Pancreas (tissue), 10 donors: ENCODE data around the gene NBEA. TPM values are rescaled to one million over a fixed set of nuclear protein-coding genes. Genes with fewer than 3 reads are reported as not detected.

Source experiments
- ATAC-seq, 4 donors: fragments of 200-7000 bp; cut with Tn5 transposase; one replicate each; pipeline versions ENCODE4 v1.8.0 to v1.9.1; 2020; ENCODE audit warnings: mild to moderate bottlenecking in 4 of 4, moderate library complexity in 4 of 4
- DNase-seq, 6 donors: peaks; one replicate each; pipeline ENCODE4 v3.0.0-alpha.2; 2020
- FAIRE-seq: peaks from 2 replicates; lab custom pipeline; 2012; peaks lifted over from hg19 to GRCh38; lab: Jason Lieb, UNC
- H3K27ac ChIP-seq, 4 donors: fragments of 200-600 bp; sonication (generic); 1 replicate in 3 of 4; 2 replicates in 1 of 4; pipeline versions ENCODE4 v1.5.0 to v1.8.0; 2020
- H3K27me3 ChIP-seq, 4 donors: fragments of 200-600 bp; one replicate each; pipeline ENCODE4 v1.8.0; 2021
- H3K36me3 ChIP-seq, 3 donors: fragments of 200-600 bp; sonication (generic) in 1 of 3; one replicate each; pipeline versions ENCODE4 v1.5.0 to v1.8.0; 2020 to 2021
- H3K4me1 ChIP-seq, 3 donors: fragments of 200-600 bp; one replicate each; pipeline ENCODE4 v1.8.0; 2021
- H3K4me3 ChIP-seq, 4 donors: fragments of 200-600 bp; sonication (generic) in 2 of 4; one replicate each; pipeline versions ENCODE4 v1.5.0 to v1.8.0; 2020 to 2021
- H3K9me3 ChIP-seq, 4 donors: fragments of 200-600 bp; one replicate each; pipeline ENCODE4 v1.8.0; 2021
- CTCF ChIP-seq, 4 donors: fragments of 200-600 bp; sonication (generic) in 3 of 4; IDR thresholded peaks; one replicate each; pipeline versions ENCODE4 v1.5.0 to v1.8.0; 2021; ENCODE audit warnings: antibody characterized with exemption in 4 of 4
- WGBS, 2 donors: extraction: QIAGEN DNeasy Blood & Tissue Kit; methylation state at CpG; one replicate each; pipeline ENCODE4 v1.1.7; 2013; 5-methylcytosine and 5-hydroxymethylcytosine counted together
- intact Hi-C, 3 donors: fragments of 100-400 bp; cut with DNase I; formaldehyde crosslinking; loops; one replicate each; pipeline versions ENCODE4 v1.11.1 to v1.14.2; 2022
- polyA plus RNA-seq, 2 donors: library from polyadenylated mRNA; stranded (reverse); fragments of 200-250 nt; gene quantifications; one replicate each; pipeline ENCODE4 v1.2.3, GENCODE V29; 2013
- total RNA-seq, 6 donors: library from RNA; stranded (reverse); fragmentation: NEBNext Ultra II Directional in 4 of 6; extraction: Animal tissue kit (Norgen Biotek cat#: 25700) in 4 of 6; gene quantifications; one replicate each; pipeline versions ENCODE4 v1.2.1 to v1.2.4, GENCODE V29; 2021 to 2023
- donor health status: healthy with polysubstance abuse.
- donor health status: DM: no; HTN: no; CAD: no; lungs with moderate emphysema.
- donor health status: DM: no; HTN: no; CAD: no.
- donor health status: control.
- donor health status: control.
- donor health status: Bipolar disorder and iron deficiency.
- donor health status: DM: yes; HTN: yes; CAD: no.
- donor health status: DM: no; HTN: no; CAD: no.
- donor health status: DM: no; HTN: no; CAD: no.
- donor health status: DM: yes; HTN: yes; CAD: no.

The NBEA gene
- total and polyA plus RNA-seq, 8 donors = 2.4 to 10.4 (median 4.8) TPM

DNA sequence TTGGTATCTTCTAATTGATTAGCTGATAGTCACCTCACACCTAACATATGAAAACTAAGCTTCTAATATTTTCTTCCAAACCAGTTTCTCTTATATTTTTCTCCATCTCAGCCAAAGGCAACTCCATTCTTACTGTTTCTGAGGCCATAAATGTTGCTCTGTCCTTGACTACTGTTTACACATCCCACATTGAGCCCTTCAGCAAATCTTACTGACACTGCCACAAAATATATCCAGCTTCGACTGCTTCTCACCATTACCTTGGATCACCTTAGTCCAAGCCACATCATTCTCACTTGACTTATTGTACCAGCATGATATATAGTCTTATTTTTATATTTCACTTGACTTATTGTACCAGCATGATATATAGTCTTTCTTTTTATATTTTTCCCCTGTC, 412.8 kb downstream of the NBEA start:
- H3K27me3 ChIP-seq = no peaks in the 10 kb centered on the region
- no peaks in the 10 kb centered on the region for H3K9me3 ChIP-seq
- DNase-seq (no peak), FAIRE-seq (no peak), ATAC-seq (no peak)
- H3K4me1 ChIP-seq = no peaks in the 10 kb centered on the region
- intact Hi-C loops = no loop called here
- WGBS, 2 donors = 59 to 71% methylated on average over 1 of the region's 1 CpG
- H3K36me3 ChIP-seq = no peaks in the 10 kb centered on the region
- TF ChIP-seq CTCF (IDR thresholded peaks at IDR 0.05) = no peak
- H3K27ac ChIP-seq = no peak overlapping the region
- no peak overlapping the region for H3K4me3 ChIP-seq

DNA sequence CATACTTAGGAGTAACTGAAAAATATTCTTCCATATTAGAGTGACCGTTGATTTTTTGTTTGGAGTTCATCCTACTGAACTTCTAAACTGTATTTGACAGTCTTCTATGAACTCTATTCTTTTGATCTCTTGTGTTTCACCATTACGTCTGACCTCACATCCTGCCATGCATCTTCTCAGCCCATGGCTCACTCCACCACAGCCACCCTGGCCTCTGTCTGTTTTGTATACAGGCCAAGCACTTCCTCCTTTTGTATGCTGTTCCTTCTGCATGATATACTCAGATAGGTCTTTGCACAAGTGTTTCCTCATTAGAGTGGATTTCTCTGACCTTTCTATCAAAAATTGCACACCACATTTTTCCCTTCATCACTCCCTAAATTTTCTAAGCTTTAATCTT, 414.5 kb downstream of the NBEA start:
- DNase-seq = no peak
- Histone ChIP-seq H3K4me3 (no peak overlapping the region), H3K27me3 (no peaks in the 10 kb centered on the region), H3K9me3 (no peaks in the 10 kb centered on the region), H3K4me1 (no peaks in the 10 kb centered on the region), H3K27ac (no peak overlapping the region), H3K36me3 (peaks cover 0 to 2% (median 0%) of the 10 kb centered on the region in 3 donors)
- 84% methylated on average over 2 of the region's 2 CpGs for WGBS, 2 donors
- TF ChIP-seq CTCF (IDR thresholded peaks at IDR 0.05) = no peak
- no peak for FAIRE-seq
- intact Hi-C loops = no loop called here
- ATAC-seq = no peak

GRCh38 chr13:35365883-35366282, 423.8 kb downstream of the NBEA start:
- no peak overlapping the region for H3K4me3 ChIP-seq
- no peaks in the 10 kb centered on the region for H3K27me3 ChIP-seq
- WGBS, 2 donors = 32 to 37% methylated on average over 1 of the region's 1 CpG
- H3K36me3 ChIP-seq = no peaks in the 10 kb centered on the region
- DNase-seq (no peak), FAIRE-seq (no peak), ATAC-seq (no peak)
- H3K4me1 ChIP-seq = no peaks in the 10 kb centered on the region
- H3K9me3 ChIP-seq = peaks cover 0 to 5% (median 0%) of the 10 kb centered on the region in 4 donors
- TF ChIP-seq CTCF (IDR thresholded peaks at IDR 0.05) = no peak
- intact Hi-C loops = no loop called here
- H3K27ac ChIP-seq = no peak overlapping the region

- FAIRE-seq = no peak
These were observed 425.5 kb downstream of the NBEA start for GRCh38 chr13:35367586-35367985.

DNA sequence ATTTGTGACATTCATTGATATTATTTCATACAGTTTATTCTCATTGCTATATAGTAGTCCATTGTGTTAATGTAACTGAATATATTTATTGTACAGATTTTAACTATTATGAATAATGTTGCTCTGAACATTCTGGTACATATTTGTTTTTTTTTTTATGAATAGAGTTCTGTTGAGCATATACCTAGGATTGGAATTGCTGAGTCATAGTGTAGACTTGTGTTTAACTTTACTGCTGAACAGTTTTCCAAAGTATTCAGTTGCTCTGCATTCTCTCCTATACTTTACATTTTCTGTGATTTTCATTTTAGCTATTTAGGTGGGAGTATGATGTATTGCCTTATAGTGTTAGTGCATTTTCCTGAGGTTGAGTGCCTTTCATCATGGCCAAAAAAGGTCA, 436.9 kb downstream of the NBEA start:
- FAIRE-seq = no peak
- DNase-seq = no peak
- Histone ChIP-seq H3K27ac (no peak overlapping the region), H3K9me3 (no peaks in the 10 kb centered on the region), H3K27me3 (no peaks in the 10 kb centered on the region), H3K36me3 (no peaks in the 10 kb centered on the region), H3K4me1 (no peaks in the 10 kb centered on the region), H3K4me3 (no peak overlapping the region)
- intact Hi-C loops = no loop called here
- TF ChIP-seq CTCF (IDR thresholded peaks at IDR 0.05) = no peak
- no peak for ATAC-seq

More at GRCh38 chr13:35367586-35367985, 425.5 kb downstream of the NBEA start:
- H3K27ac ChIP-seq = no peak overlapping the region
- TF ChIP-seq CTCF (IDR thresholded peaks at IDR 0.05) = no peak
- DNase-seq (no peak), ATAC-seq (no peak)
- H3K4me3 ChIP-seq = no peak overlapping the region
- H3K9me3 ChIP-seq = peaks cover 0 to 5% (median 0%) of the 10 kb centered on the region in 4 donors
- 81 to 86% methylated on average over 2 of the region's 2 CpGs for WGBS, 2 donors
- H3K36me3 ChIP-seq = no peaks in the 10 kb centered on the region
- H3K27me3 ChIP-seq = no peaks in the 10 kb centered on the region
- intact Hi-C loops = no loop called here
- H3K4me1 ChIP-seq = no peaks in the 10 kb centered on the region
